Measurements from ENCODE around the gene FOCAD. TPM values are rescaled to one million over a fixed set of nuclear protein-coding genes. Genes with fewer than 3 reads are reported as not detected.
A peak's percentile ranks its signal among the peaks of the same experiment; 100 is the strongest.

The FOCAD gene
- total RNA-seq, 6 experiments from 2014 or later = 31.8 to 46.7 (median 39.2) TPM

DNA sequence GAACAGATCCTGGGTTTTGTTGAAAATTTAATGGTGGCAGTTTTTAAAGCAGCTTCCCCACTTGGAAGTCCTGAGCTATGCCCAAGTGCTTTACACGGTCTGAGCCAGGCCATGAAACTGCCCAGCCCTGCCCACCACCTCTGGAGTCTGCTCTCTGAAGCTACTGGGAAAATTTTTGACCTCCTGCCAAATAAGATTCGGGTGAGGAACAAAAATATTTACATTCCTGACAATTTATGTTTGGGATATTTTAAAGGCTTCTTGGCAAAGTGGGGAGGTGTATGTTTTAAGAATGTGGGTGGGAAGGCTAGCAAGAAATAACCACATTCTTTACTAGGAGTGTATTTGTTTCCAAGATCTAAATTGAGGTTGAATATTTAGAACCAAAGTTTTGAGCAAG is 297.4 kb downstream of the FOCAD start:
- TF ChIP-seq, protein P1, sequence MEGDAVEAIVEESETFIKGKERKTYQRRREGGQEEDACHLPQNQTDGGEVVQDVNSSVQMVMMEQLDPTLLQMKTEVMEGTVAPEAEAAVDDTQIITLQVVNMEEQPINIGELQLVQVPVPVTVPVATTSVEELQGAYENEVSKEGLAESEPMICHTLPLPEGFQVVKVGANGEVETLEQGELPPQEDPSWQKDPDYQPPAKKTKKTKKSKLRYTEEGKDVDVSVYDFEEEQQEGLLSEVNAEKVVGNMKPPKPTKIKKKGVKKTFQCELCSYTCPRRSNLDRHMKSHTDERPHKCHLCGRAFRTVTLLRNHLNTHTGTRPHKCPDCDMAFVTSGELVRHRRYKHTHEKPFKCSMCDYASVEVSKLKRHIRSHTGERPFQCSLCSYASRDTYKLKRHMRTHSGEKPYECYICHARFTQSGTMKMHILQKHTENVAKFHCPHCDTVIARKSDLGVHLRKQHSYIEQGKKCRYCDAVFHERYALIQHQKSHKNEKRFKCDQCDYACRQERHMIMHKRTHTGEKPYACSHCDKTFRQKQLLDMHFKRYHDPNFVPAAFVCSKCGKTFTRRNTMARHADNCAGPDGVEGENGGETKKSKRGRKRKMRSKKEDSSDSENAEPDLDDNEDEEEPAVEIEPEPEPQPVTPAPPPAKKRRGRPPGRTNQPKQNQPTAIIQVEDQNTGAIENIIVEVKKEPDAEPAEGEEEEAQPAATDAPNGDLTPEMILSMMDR (IDR thresholded peaks at IDR 0.05) = no peak
- Mint-ChIP-seq H3K27me3 (ENCODE audit: insufficient read depth) (no peaks in the 10 kb centered on the region), H3K27ac (peak overlapping the region; percentile 76), H3K4me1 (ENCODE audit: low read depth) (peaks cover 28% of the 10 kb centered on the region), H3K4me3 (peak overlapping the region; percentile 74), H3K9me3 (no peaks in the 10 kb centered on the region), H3K36me3 (ENCODE audit: low read depth) (peaks cover 10% of the 10 kb centered on the region)
- DNase-seq = peak; percentile 80

DNA sequence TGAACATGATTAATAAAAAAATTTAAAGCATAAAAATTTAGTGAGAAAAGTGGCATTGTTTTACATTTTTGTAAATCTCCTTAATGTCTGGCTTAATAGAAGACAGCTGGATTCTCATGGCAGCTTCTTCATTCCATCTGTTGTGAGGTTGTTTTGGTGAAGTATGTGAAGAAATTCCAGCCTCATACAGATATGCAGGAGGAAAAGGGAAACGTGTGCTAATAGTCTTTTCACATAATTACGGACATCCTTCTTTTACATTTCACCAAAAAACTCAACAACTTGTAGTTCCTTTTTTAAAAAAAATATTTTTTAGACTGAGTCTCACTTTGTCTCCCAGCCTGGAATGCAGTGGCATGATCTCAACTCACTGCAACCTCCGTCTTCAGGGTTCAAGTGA is 300.4 kb downstream of the FOCAD start:
- H3K4me3 Mint-ChIP-seq = no peak overlapping the region
- peaks cover 6% of the 10 kb centered on the region for H3K36me3 Mint-ChIP-seq (ENCODE audit: low read depth)
- H3K27me3 Mint-ChIP-seq (ENCODE audit: insufficient read depth) = no peaks in the 10 kb centered on the region
- no peak overlapping the region for H3K27ac Mint-ChIP-seq
- H3K4me1 Mint-ChIP-seq (ENCODE audit: low read depth) = peaks cover 34% of the 10 kb centered on the region
- no peaks in the 10 kb centered on the region for H3K9me3 Mint-ChIP-seq
- no peak for DNase-seq
- TF ChIP-seq, protein P1 (IDR thresholded peaks at IDR 0.05) = no peak

DNA sequence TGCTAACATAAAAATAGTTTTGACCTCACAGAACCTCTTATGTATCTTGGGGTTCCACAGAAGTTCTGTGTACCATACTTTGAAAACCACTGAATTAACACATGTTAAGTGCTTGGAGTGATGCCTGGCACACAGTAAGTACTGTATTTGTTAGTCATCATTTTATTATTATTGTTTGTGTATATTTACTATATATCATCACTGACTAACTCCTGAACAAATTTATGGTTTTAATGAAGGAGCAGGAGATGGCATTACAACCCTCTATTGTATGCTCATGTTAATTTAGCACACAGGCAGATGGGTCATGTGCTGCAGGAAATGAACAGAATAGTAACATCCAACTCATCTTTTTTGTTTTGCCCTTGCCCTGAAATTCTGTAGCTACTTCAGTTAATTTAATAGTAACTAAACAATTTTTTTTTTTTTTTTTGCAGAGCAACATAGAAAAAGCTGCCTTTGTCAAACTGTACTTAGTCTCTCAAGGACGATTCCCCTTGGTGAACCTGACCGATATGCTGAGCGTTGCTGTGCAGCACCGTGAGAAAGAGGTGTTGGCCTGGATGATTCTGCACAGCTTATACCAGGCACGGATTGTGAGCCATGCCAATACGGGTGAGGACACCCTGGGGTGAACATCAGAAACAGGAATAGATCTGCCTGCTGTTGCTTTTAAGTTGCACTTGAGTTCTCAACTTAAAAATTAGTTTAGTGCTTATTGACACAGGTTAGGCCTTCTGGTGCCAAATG is 302.0 kb downstream of the FOCAD start:
- H3K9me3 Mint-ChIP-seq = no peaks in the 10 kb centered on the region
- TF ChIP-seq, protein P1 (IDR thresholded peaks at IDR 0.05) = no peak
- H3K27ac Mint-ChIP-seq = no peak overlapping the region
- H3K4me1 Mint-ChIP-seq (ENCODE audit: low read depth) = peaks cover 24% of the 10 kb centered on the region
- H3K4me3 Mint-ChIP-seq = no peak overlapping the region
- DNase-seq = no peak
- no peaks in the 10 kb centered on the region for H3K27me3 Mint-ChIP-seq (ENCODE audit: insufficient read depth)
- H3K36me3 Mint-ChIP-seq (ENCODE audit: low read depth) = peaks cover 21% of the 10 kb centered on the region

DNA sequence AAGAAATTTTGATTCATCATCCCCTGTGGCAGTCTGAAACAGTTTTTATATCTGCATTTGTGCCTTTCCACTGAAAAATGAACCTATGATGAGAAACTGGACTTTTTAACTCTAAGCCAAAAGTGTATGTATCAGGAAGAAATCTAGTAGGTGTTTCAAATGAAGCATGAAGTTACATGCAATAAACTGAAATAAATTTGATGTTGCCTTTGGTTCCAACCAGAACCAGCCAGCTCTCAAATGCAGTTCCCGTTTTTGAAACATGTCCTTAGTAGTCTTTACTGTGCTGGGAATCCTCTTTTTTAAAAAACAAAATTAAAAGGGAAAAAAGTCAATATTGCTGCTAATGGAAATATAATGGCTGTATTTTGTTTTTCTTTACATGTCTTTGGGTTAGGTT is 303.5 kb downstream of the FOCAD start:
- no peaks in the 10 kb centered on the region for H3K9me3 Mint-ChIP-seq

DNA sequence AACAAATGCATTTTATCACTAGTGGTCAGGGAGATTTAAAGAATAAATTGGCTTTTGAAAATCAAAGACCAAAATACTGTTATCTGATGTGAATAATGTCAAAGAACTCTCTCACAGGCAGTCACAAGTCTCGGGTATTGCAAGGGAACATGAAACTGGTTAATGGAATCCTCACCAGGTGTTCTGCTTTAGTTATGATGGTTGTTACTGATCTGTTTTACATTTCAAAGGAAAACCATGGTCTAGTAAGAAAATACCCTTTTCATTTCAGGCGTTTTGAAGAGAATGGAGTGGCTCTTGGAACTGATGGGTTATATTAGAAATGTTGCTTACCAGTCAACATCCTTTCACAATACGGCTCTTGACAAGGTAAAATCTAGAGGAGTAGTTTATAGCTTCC is 304.0 kb downstream of the FOCAD start:
- H3K4me3 Mint-ChIP-seq = no peak overlapping the region
- peaks cover 23% of the 10 kb centered on the region for H3K36me3 Mint-ChIP-seq (ENCODE audit: low read depth)
- DNase-seq = no peak
- TF ChIP-seq, protein P1 (IDR thresholded peaks at IDR 0.05) = no peak
- H3K9me3 Mint-ChIP-seq = no peaks in the 10 kb centered on the region
- no peak overlapping the region for H3K27ac Mint-ChIP-seq
- peaks cover 6% of the 10 kb centered on the region; the same call in 1 of the 2 replicates for H3K4me1 Mint-ChIP-seq (ENCODE audit: low read depth)
- H3K27me3 Mint-ChIP-seq (ENCODE audit: insufficient read depth) = no peaks in the 10 kb centered on the region

More for the DNA sequence above, 303.5 kb downstream of the FOCAD start:
- TF ChIP-seq, protein P1 (IDR thresholded peaks at IDR 0.05) = no peak
- Mint-ChIP-seq H3K27me3 (ENCODE audit: insufficient read depth) (no peaks in the 10 kb centered on the region), H3K4me3 (no peak overlapping the region), H3K4me1 (ENCODE audit: low read depth) (peaks cover 9% of the 10 kb centered on the region), H3K27ac (no peak overlapping the region), H3K36me3 (ENCODE audit: low read depth) (peaks cover 25% of the 10 kb centered on the region)
- no peak for DNase-seq

Data from HFFc6 (cell line).